Gastrocnemius medialis (tissue), 4 donors: ENCODE results near the gene IRAG1. TPM values are rescaled to one million over a fixed set of nuclear protein-coding genes. Genes with fewer than 3 reads are reported as not detected.

ENCODE experiments used
- ATAC-seq, 2 donors: fragments of 150-250 bp; one replicate each; pipeline ENCODE4 v1.9.1; 2016
- DNase-seq, 2 donors: peaks; one replicate each; pipeline ENCODE4 v3.0.0-alpha.2; 2019
- H3K27ac ChIP-seq, 4 donors: fragments of 200-600 bp; sonication (generic); 1 replicate in 1 of 4; 2 replicates in 3 of 4; pipeline ENCODE4 v1.5.1; 2016 to 2018; ENCODE audit warnings: mild to moderate bottlenecking in 2 of 4, moderate library complexity in 1 of 4
- H3K27me3 ChIP-seq, 3 donors: fragments of 200-600 bp; sonication (generic) in 2 of 3; 1 replicate in 1 of 3; 2 replicates in 2 of 3; pipeline versions ENCODE4 v1.5.1 to v1.6.0; 2016 to 2019; ENCODE audit warnings: mild to moderate bottlenecking in 1 of 3, moderate library complexity in 1 of 3
- H3K36me3 ChIP-seq, 2 donors: fragments of 200-600 bp; sonication (generic) in 1 of 2; one replicate each; pipeline ENCODE4 v1.5.1; 2017 to 2018
- H3K4me1 ChIP-seq, 2 donors: fragments of 200-600 bp; sonication (generic) in 1 of 2; one replicate each; pipeline ENCODE4 v1.5.1; 2016 to 2017; ENCODE audit warnings: mild to moderate bottlenecking in 2 of 2
- H3K4me3 ChIP-seq, 4 donors: fragments of 200-600 bp; sonication (generic) in 3 of 4; 1 replicate in 1 of 4; 2 replicates in 3 of 4; pipeline ENCODE4 v1.5.1; 2016 to 2019; ENCODE audit warnings: mild to moderate bottlenecking in 2 of 4
- H3K9me3 ChIP-seq, 3 donors: fragments of 200-600 bp; sonication (generic) in 2 of 3; 1 replicate in 1 of 3; 2 replicates in 2 of 3; pipeline ENCODE4 v1.5.1; 2016 to 2019
- CTCF ChIP-seq, 5 experiments: fragments of 450-650 bp in 3 of 5; fragments of 200-600 bp in 2 of 5; sonication (generic) in 2 of 5; IDR thresholded peaks in 4 of 5; conservative IDR thresholded peaks in 1 of 5; 1 replicate in 4 of 5; 2 replicates in 1 of 5; pipeline ENCODE4 v1.5.1; 2016 to 2019; ENCODE audit warnings: antibody characterized with exemption in 5 of 5, mild to moderate bottlenecking in 3 of 5, moderate library complexity in 3 of 5
- POLR2A ChIP-seq, 2 donors: fragments of 450-650 bp; IDR thresholded peaks; one replicate each; pipeline ENCODE4 v1.6.1; 2017; ENCODE audit warnings: antibody characterized with exemption in 2 of 2, mild to moderate bottlenecking in 2 of 2, moderate library complexity in 2 of 2
- in situ Hi-C, 4 donors: fragments of 200-750 bp; cut with MboI; loops; one replicate each; pipeline versions ENCODE4 v1.15.0 to v1.8.0; 2017; ENCODE audit warnings: low sequenced_read_pairs in 4 of 4
- intact Hi-C: fragments of 100-400 bp; cut with DNase I; formaldehyde crosslinking; loops from one replicate; pipeline ENCODE4 v1.15.1; 2023; ENCODE audit warnings: low total_unique reads
- total RNA-seq, 4 donors: library from RNA; depleted of rRNA; stranded (reverse); fragments of >200 nt; gene quantifications; one replicate each; pipeline versions ENCODE4 v1.1.0 to v1.2.3, GENCODE V29; 2016

The IRAG1 gene
- total RNA-seq, 4 donors from 2014 or later: 1.6 to 7.6 (median 3.6) TPM

DNA sequence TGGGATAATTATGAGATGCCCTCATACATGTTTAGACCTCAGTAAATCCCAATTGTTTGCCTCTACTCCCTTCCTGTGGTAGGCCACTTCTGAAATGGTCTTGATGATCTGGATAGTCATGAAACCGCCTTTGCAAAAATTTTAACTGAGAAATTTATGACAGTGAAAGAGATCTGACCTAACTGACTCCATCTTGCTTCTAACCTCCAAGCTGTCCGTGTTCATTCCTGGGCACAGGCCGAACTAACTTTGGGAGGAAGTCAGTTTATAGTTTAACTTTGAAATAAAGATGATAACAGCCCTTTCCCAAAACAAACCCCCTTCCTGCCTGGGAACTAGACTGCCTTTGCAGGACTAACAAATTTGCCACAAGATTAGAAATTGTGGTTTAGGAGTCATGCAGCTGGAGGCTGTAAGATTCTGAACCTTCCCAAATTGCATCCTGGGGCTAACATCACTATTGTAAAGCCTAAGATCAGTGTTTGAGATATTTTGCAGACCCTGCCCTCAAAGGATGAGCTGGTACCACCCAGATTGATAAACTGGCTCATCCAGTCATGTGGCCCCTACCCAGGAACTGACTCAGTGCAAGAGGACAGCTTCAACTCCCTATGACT, 37.6 kb upstream of the IRAG1 start:
- H3K27ac ChIP-seq: no peak overlapping the region
- DNase-seq (no peak), ATAC-seq (no peak)
- no peaks in the 10 kb centered on the region for H3K27me3 ChIP-seq
- H3K9me3 ChIP-seq: no peaks in the 10 kb centered on the region
- in situ Hi-C loops: loop anchor here (5.0 to 25.0 kb wide), 7 partner anchors 186 to 969 kb away; partner anchors contain the start of gene RNF141 (in 2 of the 4)
- H3K4me3 ChIP-seq: no peak overlapping the region
- H3K4me1 ChIP-seq: peaks cover 15 to 18% of the 10 kb centered on the region in 2 donors
- H3K36me3 ChIP-seq: no peaks in the 10 kb centered on the region
- intact Hi-C loops: loop anchor here (5.0 to 10.0 kb wide), 5 partner anchors 54 to 976 kb away; partner anchors contain the start of genes ADM and RNF141
- TF ChIP-seq POLR2A (IDR thresholded peaks at IDR 0.05): no peak
- no peak for TF ChIP-seq CTCF (IDR thresholded peaks at IDR 0.05 in 4 of 5, conservative IDR thresholded peaks at IDR 0.05 in 1 of 5)

DNA sequence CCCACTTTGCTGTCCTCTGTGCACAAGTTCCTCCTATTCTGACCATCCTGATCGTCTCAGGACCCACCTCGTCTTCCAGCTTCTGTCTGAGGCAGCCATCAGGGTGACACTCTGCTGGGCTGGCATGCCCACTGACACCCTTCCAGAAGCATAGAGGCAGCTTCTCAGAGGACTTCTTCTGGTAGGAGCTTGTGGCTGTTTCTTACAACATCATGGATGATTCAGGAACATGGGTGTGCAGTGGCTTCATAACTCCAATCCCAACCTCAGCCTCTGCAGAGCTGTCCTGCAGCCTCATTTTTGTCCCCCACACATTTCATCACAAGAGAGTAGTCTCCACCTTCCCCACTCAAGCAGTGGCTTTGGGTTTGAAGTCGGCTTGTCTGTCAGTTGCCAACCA, 36.6 kb upstream of the IRAG1 start:
- H3K27me3 ChIP-seq: no peaks in the 10 kb centered on the region
- no peak for ATAC-seq
- no peak overlapping the region for H3K4me3 ChIP-seq
- in situ Hi-C loops: loop anchor here (5.0 to 25.0 kb wide), 7 partner anchors 185 to 968 kb away; partner anchors contain the start of gene RNF141 (in 2 of the 4)
- H3K36me3 ChIP-seq: no peaks in the 10 kb centered on the region
- no peak for TF ChIP-seq CTCF (IDR thresholded peaks at IDR 0.05 in 4 of 5, conservative IDR thresholded peaks at IDR 0.05 in 1 of 5)
- TF ChIP-seq POLR2A (IDR thresholded peaks at IDR 0.05): no peak
- no peak for DNase-seq
- no peak overlapping the region for H3K27ac ChIP-seq
- intact Hi-C loops: loop anchor here (5.0 to 10.0 kb wide), 5 partner anchors 53 to 975 kb away; partner anchors contain the start of genes ADM and RNF141
- peaks cover 10% of the 10 kb centered on the region in 2 donors for H3K4me1 ChIP-seq
- H3K9me3 ChIP-seq: no peaks in the 10 kb centered on the region

DNA sequence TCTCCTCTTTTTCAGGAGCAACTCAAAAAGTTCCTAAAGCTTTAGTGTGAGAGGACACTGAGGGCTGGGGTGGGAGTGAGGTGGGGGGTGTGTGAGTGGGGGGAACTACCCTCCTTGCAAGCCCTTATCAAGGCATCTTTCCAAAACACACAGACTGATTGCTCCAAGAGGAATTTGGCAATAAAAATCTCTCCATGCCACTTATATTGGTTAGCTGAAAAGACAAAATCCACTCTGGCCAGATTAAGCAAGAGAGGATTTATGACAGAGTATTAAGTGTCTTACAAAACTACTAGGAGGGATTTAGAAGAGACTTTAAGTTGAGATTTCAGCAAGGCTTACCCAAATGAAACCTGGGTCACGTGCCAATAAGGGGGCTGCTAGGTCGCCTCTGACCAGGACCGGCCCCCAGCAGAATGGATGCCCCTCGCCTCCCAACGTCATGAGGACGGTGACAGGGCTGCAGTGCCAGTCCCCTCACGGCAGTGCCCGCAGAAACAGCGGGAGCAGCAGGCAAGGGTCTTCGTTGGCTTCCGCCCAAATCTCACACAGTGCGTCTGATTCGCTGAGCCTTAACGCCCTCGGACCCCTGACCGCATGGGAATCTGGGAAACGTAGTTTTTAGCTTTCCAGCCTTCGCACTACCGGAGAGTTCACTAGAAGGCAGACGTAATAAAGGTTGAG, 35.4 kb upstream of the IRAG1 start:
- H3K4me3 ChIP-seq: no peak overlapping the region
- intact Hi-C loops: no loop called here
- TF ChIP-seq POLR2A (IDR thresholded peaks at IDR 0.05) (no peak), CTCF (IDR thresholded peaks at IDR 0.05 in 4 of 5, conservative IDR thresholded peaks at IDR 0.05 in 1 of 5) (no peak)

DNA sequence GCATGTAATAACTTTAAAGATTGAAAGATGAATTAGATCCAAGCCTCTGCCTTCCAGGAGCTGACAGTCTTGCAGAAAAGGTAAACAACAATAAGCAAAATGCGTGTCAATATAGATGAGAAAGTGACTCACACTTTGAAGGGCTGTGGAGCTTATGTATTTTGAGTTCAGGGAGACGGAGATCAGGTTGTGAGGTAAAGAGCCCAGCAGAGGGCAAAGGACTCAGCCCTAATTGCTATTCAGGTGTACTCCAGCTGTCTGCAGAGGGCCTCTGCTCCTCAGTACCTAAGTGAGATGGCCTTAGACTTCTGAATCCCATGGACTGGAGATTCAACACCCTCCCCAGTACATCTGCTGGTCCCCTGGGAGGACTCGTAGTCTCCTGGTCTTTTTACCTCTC, 34.6 kb upstream of the IRAG1 start:
- in situ Hi-C loops: loop anchor here in 3 of 4 donors (25.0 kb wide), 3 partner anchors 191 to 966 kb away; partner anchors contain the start of gene RNF141 (in 1 of the 3)
- DNase-seq: no peak
- no peaks in the 10 kb centered on the region for H3K4me1 ChIP-seq

More for the DNA sequence above, 35.4 kb upstream of the IRAG1 start:
- DNase-seq (no peak), ATAC-seq (no peak)
- Histone ChIP-seq H3K9me3 (no peaks in the 10 kb centered on the region), H3K27ac (no peak overlapping the region), H3K4me1 (peaks cover 2 to 6% of the 10 kb centered on the region in 2 donors), H3K36me3 (no peaks in the 10 kb centered on the region), H3K27me3 (no peaks in the 10 kb centered on the region)
- in situ Hi-C loops: loop anchor here in 3 of 4 donors (25.0 kb wide), 3 partner anchors 192 to 967 kb away; partner anchors contain the start of gene RNF141 (in 1 of the 3)

More for the DNA sequence above, 34.6 kb upstream of the IRAG1 start:
- intact Hi-C loops: no loop called here
- Histone ChIP-seq H3K4me3 (no peak overlapping the region), H3K36me3 (no peaks in the 10 kb centered on the region), H3K27ac (no peak overlapping the region), H3K27me3 (no peaks in the 10 kb centered on the region), H3K9me3 (no peaks in the 10 kb centered on the region)
- no peak for ATAC-seq
- no peak for TF ChIP-seq CTCF (IDR thresholded peaks at IDR 0.05 in 4 of 5, conservative IDR thresholded peaks at IDR 0.05 in 1 of 5)
- no peak for TF ChIP-seq POLR2A (IDR thresholded peaks at IDR 0.05)
